Measurements from ENCODE around the gene TESPA1. TPM values are rescaled to one million over a fixed set of nuclear protein-coding genes. Genes with fewer than 3 reads are reported as not detected.

TESPA1 gene
- total and polyA plus RNA-seq, 2 experiments from 2014 or later, result not detected

DNA sequence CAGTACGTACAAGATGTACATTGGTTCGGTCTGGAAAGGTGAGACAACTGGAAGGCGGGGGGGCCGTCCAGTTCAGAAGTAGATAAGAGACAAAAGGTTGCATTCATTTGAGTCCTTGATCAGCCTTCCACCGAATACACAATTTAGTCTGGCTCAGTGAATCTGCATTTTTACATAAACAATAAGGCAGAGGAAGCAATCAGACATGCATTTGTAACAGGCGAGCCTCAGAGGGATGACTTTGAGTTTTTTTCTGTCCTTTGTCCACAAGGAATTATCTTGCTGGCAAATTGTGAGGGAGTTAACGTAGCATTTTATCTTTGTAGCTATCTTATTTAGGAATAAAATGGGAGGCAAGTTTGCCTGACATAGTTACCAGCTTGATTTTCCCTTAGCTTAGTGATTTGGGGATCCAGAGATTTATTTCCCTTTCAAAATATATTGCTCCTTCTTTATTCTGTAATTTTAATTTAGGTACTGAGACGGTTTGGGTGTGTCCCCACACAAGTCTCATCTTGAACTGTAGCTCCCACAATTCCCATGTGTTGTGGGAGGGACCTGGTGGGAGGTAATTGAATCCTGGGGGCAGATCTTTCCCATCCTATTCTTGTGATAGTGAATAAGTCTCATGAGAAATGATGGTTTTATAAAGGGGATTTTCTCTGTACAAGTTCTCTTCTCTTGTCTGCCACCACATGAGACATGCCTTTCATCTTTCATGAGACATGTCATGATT is 59.4 kb downstream of the TESPA1 start:
- Histone ChIP-seq H3K27me3 (no peaks in the 10 kb centered on the region), H3K27ac (no peak overlapping the region), H3K9me2 (replicated peaks; ENCODE audit: insufficient read depth) (no peaks in the 10 kb centered on the region), H3K4me1 (ENCODE audit: insufficient read depth) (no peaks in the 10 kb centered on the region), H3K4me3 (no peak overlapping the region), H3K4me2 (no peak overlapping the region), H3K79me2 (no peaks in the 10 kb centered on the region), H2AFZ (no peak overlapping the region), H4K20me1 (ENCODE audit: insufficient read depth, poor library complexity, severe bottlenecking) (no peaks in the 10 kb centered on the region), H3K9me3 (ENCODE audit: low read depth) (no peaks in the 10 kb centered on the region), H3K36me3 (replicated peaks; ENCODE audit: insufficient read depth, low read depth) (no peaks in the 10 kb centered on the region)
- WGBS (ENCODE audit: low lambda C conversion rate, missing lambda C conversion rate), result 71% methylated on average over 8 of the region's 8 CpGs
- DNase-seq (ENCODE audit: low spot score), result no peak
- TF ChIP-seq EZH2 (IDR thresholded peaks at IDR 0.05; ENCODE audit: borderline replicate concordance) (no peak), EZH2phosphoT487 (IDR thresholded peaks at IDR 0.05; ENCODE audit: low read depth, severe bottlenecking, unreplicated experiment) (no peak), CTCF (IDR thresholded peaks at IDR 0.05; ENCODE audit: poor library complexity) (no peak)

- no peaks in the 10 kb centered on the region for H3K4me1 ChIP-seq (ENCODE audit: insufficient read depth)
- H3K4me3 ChIP-seq, result no peak overlapping the region
- H3K4me2 ChIP-seq, result no peak overlapping the region
- H3K79me2 ChIP-seq, result no peaks in the 10 kb centered on the region
- H2AFZ ChIP-seq, result no peak overlapping the region
- TF ChIP-seq CTCF (IDR thresholded peaks at IDR 0.05; ENCODE audit: poor library complexity) (no peak), EZH2 (IDR thresholded peaks at IDR 0.05; ENCODE audit: borderline replicate concordance) (no peak), EZH2phosphoT487 (IDR thresholded peaks at IDR 0.05; ENCODE audit: low read depth, severe bottlenecking, unreplicated experiment) (no peak)
- WGBS (ENCODE audit: low lambda C conversion rate, missing lambda C conversion rate), result 96% methylated on average over 21 of the region's 21 CpGs
- H4K20me1 ChIP-seq (ENCODE audit: insufficient read depth, poor library complexity, severe bottlenecking), result no peaks in the 10 kb centered on the region
- no peak for DNase-seq (ENCODE audit: low spot score)
- H3K9me3 ChIP-seq (ENCODE audit: low read depth), result no peaks in the 10 kb centered on the region
- no peak overlapping the region for H3K27ac ChIP-seq
- no peaks in the 10 kb centered on the region for H3K36me3 ChIP-seq (replicated peaks; ENCODE audit: insufficient read depth, low read depth)
- no peaks in the 10 kb centered on the region for H3K9me2 ChIP-seq (replicated peaks; ENCODE audit: insufficient read depth)
- no peaks in the 10 kb centered on the region for H3K27me3 ChIP-seq
Measured at GRCh38 chr12:54917001-54917488, 67.5 kb downstream of the TESPA1 start.

Other genes starting within 250 kb of the TESPA1 start
- not detected in 2 replicates for gene MUCL1, start 130.2 kb downstream of the TESPA1 start, total RNA-seq
- not detected in 2 replicates for gene MUCL1, start 130.2 kb downstream of the TESPA1 start, polyA plus RNA-seq
- gene NEUROD4, start 35.2 kb upstream of the TESPA1 start, total RNA-seq, result not detected in 2 replicates
- gene NEUROD4, start 35.2 kb upstream of the TESPA1 start, polyA plus RNA-seq, result not detected in 2 replicates
- gene OR9K2, start 141.6 kb upstream of the TESPA1 start, total RNA-seq, result not detected in 2 replicates
- not detected in 2 replicates for gene OR9K2, start 141.6 kb upstream of the TESPA1 start, polyA plus RNA-seq
- not detected in 2 replicates for gene OR10A7, start 236.3 kb upstream of the TESPA1 start, total RNA-seq
- not detected in 2 replicates for gene OR10A7, start 236.3 kb upstream of the TESPA1 start, polyA plus RNA-seq

All from hepatocyte (in vitro differentiated cells).